ENCODE data around the gene ITLN2. TPM values are rescaled to one million over a fixed set of nuclear protein-coding genes. Genes with fewer than 3 reads are reported as not detected.

ITLN2 gene
- total and polyA plus RNA-seq, 2 experiments from 2014 or later: 8.0 to 12.8 TPM

DNA sequence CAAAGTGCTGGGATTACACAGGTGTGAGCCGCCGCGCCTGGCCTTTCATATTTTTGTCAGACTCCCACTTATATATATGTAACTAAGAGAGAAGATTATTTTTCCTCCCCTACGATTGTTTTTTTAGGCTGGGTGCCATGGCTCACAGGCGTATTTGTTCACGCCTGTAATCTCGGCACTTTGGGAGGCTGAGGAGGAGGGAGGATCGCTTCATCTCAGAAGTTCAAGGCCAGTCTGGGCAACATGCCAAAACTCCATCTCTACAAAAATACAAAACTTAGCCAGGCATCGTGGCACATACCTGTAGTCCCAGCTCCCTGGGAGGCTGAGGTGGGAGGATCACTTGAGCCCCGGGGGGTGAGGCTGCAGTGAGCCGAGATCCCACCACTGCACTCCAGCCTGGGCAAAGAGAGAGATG lies 23.9 kb upstream of the ITLN2 start:
- ATAC-seq: no peak
- Histone ChIP-seq H3K36me3 (ENCODE audit: insufficient read depth) (no peaks in the 10 kb centered on the region), H3K9me2 (ENCODE audit: insufficient read depth) (no peaks in the 10 kb centered on the region), H3K27ac (ENCODE audit: low read depth) (no peak overlapping the region), H3K27me3 (ENCODE audit: insufficient read depth) (no peaks in the 10 kb centered on the region), H4K20me1 (replicated peaks; ENCODE audit: insufficient read depth) (no peaks in the 10 kb centered on the region), H3F3A (replicated peaks; ENCODE audit: low read depth) (peaks cover 9% of the 10 kb centered on the region; the same call in 1 of the 2 replicates), H3K4me3 (no peak overlapping the region), H3K4me2 (no peak overlapping the region), H3K79me2 (replicated peaks; ENCODE audit: insufficient read depth) (no peaks in the 10 kb centered on the region), H3K4me1 (ENCODE audit: insufficient read depth) (peaks cover 18% of the 10 kb centered on the region), H2AFZ (no peak overlapping the region)
- Mint-ChIP-seq H3K4me1 (peaks cover 25% of the 10 kb centered on the region), H3K27me3 (ENCODE audit: insufficient read depth, low read depth, poor library complexity) (peaks cover 12% of the 10 kb centered on the region), H3K9me3 (peaks cover 10% of the 10 kb centered on the region; the same call in 2 of the 3 replicates), H3K36me3 (ENCODE audit: low read depth) (peaks cover 5% of the 10 kb centered on the region; the same call in 2 of the 3 replicates), H3K27ac (no peak overlapping the region), H3K4me3 (no peak overlapping the region)
- TF ChIP-seq STAT1 (IDR thresholded peaks at IDR 0.05; ENCODE audit: unreplicated experiment) (no peak), EZH2 (IDR thresholded peaks at IDR 0.05; ENCODE audit: low read depth, unreplicated experiment) (no peak), POLR2AphosphoS5 (IDR thresholded peaks at IDR 0.05; ENCODE audit: low read depth) (no peak), NANOG (IDR thresholded peaks at IDR 0.05; ENCODE audit: borderline replicate concordance) (no peak), CREB1 (CRISPR knock-in tag; IDR thresholded peaks at IDR 0.05; ENCODE audit: low read depth) (no peak), EZH2phosphoT487 (IDR thresholded peaks at IDR 0.05; ENCODE audit: unreplicated experiment) (no peak)
- TF ChIP-seq, protein P1, sequence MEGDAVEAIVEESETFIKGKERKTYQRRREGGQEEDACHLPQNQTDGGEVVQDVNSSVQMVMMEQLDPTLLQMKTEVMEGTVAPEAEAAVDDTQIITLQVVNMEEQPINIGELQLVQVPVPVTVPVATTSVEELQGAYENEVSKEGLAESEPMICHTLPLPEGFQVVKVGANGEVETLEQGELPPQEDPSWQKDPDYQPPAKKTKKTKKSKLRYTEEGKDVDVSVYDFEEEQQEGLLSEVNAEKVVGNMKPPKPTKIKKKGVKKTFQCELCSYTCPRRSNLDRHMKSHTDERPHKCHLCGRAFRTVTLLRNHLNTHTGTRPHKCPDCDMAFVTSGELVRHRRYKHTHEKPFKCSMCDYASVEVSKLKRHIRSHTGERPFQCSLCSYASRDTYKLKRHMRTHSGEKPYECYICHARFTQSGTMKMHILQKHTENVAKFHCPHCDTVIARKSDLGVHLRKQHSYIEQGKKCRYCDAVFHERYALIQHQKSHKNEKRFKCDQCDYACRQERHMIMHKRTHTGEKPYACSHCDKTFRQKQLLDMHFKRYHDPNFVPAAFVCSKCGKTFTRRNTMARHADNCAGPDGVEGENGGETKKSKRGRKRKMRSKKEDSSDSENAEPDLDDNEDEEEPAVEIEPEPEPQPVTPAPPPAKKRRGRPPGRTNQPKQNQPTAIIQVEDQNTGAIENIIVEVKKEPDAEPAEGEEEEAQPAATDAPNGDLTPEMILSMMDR (conservative IDR thresholded peaks at IDR 0.05; ENCODE audit: low read depth in 2 of 2): no peak
- TF ChIP-seq, protein P2, sequence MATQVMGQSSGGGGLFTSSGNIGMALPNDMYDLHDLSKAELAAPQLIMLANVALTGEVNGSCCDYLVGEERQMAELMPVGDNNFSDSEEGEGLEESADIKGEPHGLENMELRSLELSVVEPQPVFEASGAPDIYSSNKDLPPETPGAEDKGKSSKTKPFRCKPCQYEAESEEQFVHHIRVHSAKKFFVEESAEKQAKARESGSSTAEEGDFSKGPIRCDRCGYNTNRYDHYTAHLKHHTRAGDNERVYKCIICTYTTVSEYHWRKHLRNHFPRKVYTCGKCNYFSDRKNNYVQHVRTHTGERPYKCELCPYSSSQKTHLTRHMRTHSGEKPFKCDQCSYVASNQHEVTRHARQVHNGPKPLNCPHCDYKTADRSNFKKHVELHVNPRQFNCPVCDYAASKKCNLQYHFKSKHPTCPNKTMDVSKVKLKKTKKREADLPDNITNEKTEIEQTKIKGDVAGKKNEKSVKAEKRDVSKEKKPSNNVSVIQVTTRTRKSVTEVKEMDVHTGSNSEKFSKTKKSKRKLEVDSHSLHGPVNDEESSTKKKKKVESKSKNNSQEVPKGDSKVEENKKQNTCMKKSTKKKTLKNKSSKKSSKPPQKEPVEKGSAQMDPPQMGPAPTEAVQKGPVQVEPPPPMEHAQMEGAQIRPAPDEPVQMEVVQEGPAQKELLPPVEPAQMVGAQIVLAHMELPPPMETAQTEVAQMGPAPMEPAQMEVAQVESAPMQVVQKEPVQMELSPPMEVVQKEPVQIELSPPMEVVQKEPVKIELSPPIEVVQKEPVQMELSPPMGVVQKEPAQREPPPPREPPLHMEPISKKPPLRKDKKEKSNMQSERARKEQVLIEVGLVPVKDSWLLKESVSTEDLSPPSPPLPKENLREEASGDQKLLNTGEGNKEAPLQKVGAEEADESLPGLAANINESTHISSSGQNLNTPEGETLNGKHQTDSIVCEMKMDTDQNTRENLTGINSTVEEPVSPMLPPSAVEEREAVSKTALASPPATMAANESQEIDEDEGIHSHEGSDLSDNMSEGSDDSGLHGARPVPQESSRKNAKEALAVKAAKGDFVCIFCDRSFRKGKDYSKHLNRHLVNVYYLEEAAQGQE (IDR thresholded peaks at IDR 0.05; ENCODE audit: unreplicated experiment): no peak
- DNase-seq (ENCODE audit: low spot score): no peak

DNA sequence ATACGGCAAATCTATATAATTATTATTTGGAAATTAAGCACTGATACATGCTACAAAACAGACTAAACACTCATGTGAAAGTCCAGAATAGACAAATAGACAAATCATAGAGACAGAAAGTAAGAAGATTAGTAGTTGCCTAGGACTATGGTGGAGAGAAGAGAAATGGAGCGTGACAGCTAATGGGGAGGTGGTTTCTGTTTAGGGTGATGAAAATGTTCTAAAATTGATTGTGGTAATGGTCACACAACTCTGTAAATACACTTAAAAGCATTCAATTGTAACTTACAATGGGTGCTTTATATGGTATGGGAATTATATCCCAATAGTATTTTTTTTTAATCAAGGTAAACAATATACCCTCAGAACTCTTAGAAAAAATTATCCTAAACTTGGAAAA lies 20.4 kb upstream of the ITLN2 start:
- H3K36me3 Mint-ChIP-seq (ENCODE audit: low read depth): no peaks in the 10 kb centered on the region
- H3K27ac Mint-ChIP-seq: no peak overlapping the region
- H3K9me3 Mint-ChIP-seq: no peaks in the 10 kb centered on the region
- peaks cover 24% of the 10 kb centered on the region for H3K4me1 Mint-ChIP-seq
- H3K79me2 ChIP-seq (replicated peaks; ENCODE audit: insufficient read depth): no peaks in the 10 kb centered on the region
- no peak overlapping the region for H2AFZ ChIP-seq
- H3K9me2 ChIP-seq (ENCODE audit: insufficient read depth): no peaks in the 10 kb centered on the region
- H3K4me3 Mint-ChIP-seq: no peak overlapping the region
- H3K4me2 ChIP-seq: no peak overlapping the region
- H3K27me3 Mint-ChIP-seq (ENCODE audit: insufficient read depth, low read depth, poor library complexity): peaks cover 3% of the 10 kb centered on the region
- no peak overlapping the region for H3K4me3 ChIP-seq
- H3K4me1 ChIP-seq (ENCODE audit: insufficient read depth): peaks cover 21% of the 10 kb centered on the region
- no peak for DNase-seq (ENCODE audit: low spot score)
- H3K36me3 ChIP-seq (ENCODE audit: insufficient read depth): no peaks in the 10 kb centered on the region
- H3F3A ChIP-seq (replicated peaks; ENCODE audit: low read depth): no peaks in the 10 kb centered on the region
- ATAC-seq: no peak
- no peaks in the 10 kb centered on the region for H3K27me3 ChIP-seq (ENCODE audit: insufficient read depth)
- H4K20me1 ChIP-seq (replicated peaks; ENCODE audit: insufficient read depth): no peaks in the 10 kb centered on the region
- no peak overlapping the region for H3K27ac ChIP-seq (ENCODE audit: low read depth)
- TF ChIP-seq EZH2phosphoT487 (IDR thresholded peaks at IDR 0.05; ENCODE audit: unreplicated experiment) (no peak), JUNB (IDR thresholded peaks at IDR 0.05; ENCODE audit: unreplicated experiment) (no peak), ZNF114 (CRISPR knock-in tag; IDR thresholded peaks at IDR 0.05) (no peak), POLR2AphosphoS5 (IDR thresholded peaks at IDR 0.05; ENCODE audit: low read depth) (no peak), STAT1 (IDR thresholded peaks at IDR 0.05; ENCODE audit: unreplicated experiment) (no peak), EZH2 (IDR thresholded peaks at IDR 0.05; ENCODE audit: low read depth, unreplicated experiment) (no peak)
- TF ChIP-seq, protein P3, sequence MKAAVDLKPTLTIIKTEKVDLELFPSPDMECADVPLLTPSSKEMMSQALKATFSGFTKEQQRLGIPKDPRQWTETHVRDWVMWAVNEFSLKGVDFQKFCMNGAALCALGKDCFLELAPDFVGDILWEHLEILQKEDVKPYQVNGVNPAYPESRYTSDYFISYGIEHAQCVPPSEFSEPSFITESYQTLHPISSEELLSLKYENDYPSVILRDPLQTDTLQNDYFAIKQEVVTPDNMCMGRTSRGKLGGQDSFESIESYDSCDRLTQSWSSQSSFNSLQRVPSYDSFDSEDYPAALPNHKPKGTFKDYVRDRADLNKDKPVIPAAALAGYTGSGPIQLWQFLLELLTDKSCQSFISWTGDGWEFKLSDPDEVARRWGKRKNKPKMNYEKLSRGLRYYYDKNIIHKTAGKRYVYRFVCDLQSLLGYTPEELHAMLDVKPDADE (IDR thresholded peaks at IDR 0.05): no peak
- TF ChIP-seq, protein P2 (IDR thresholded peaks at IDR 0.05; ENCODE audit: unreplicated experiment): no peak
